Muscle layer of colon (tissue), 2 donors: ENCODE data around the gene ASXL3.

Source experiments
- H3K27ac ChIP-seq: one replicate; pipeline ENCODE4 v1.7.0; 2013; ENCODE audit warnings: low read depth, mild to moderate bottlenecking, low read length, moderate library complexity
- H3K27me3 ChIP-seq, 2 donors: one replicate each; pipeline ENCODE4 v1.7.0; 2013; ENCODE audit warnings: low read length in 2 of 2, mild to moderate bottlenecking in 2 of 2; ENCODE audit not compliant: insufficient read depth in 2 of 2, control insufficient read depth in 1 of 2
- H3K36me3 ChIP-seq: one replicate; pipeline ENCODE4 v1.7.0; 2013; ENCODE audit warnings: mild to moderate bottlenecking, low read length; ENCODE audit not compliant: insufficient read depth
- H3K4me1 ChIP-seq: one replicate; pipeline ENCODE4 v1.7.0; 2013; ENCODE audit warnings: mild to moderate bottlenecking, low read length; ENCODE audit not compliant: insufficient read depth
- H3K4me3 ChIP-seq, 2 donors: one replicate each; pipeline ENCODE4 v1.7.0; 2013; ENCODE audit warnings: low read length in 2 of 2, low read depth in 1 of 2, mild to moderate bottlenecking in 1 of 2, moderate library complexity in 1 of 2
- H3K9ac ChIP-seq: one replicate; pipeline ENCODE4 v1.7.0; 2013; ENCODE audit warnings: low read length
- H3K9me3 ChIP-seq: one replicate; pipeline ENCODE4 v1.7.0; 2013; ENCODE audit warnings: mild to moderate bottlenecking, low read length
- donor health status: abdominal sarcoma.
- donor health status: Adenocarcinoma of cecum.

Gene ASXL3

GRCh38 chr18:33699372-33699771 lies 121.4 kb downstream of the ASXL3 start:
- no peak overlapping the region for H3K4me3 ChIP-seq
- H3K36me3 ChIP-seq, result no peaks in the 10 kb centered on the region
- H3K9me3 ChIP-seq, result no peaks in the 10 kb centered on the region
- H3K9ac ChIP-seq, result no peak overlapping the region
- H3K27me3 ChIP-seq, result no peaks in the 10 kb centered on the region
- no peaks in the 10 kb centered on the region for H3K4me1 ChIP-seq
- no peak overlapping the region for H3K27ac ChIP-seq

- Histone ChIP-seq H3K4me1 (no peaks in the 10 kb centered on the region), H3K27me3 (no peaks in the 10 kb centered on the region), H3K9ac (no peak overlapping the region), H3K27ac (no peak overlapping the region), H3K4me3 (no peak overlapping the region), H3K36me3 (no peaks in the 10 kb centered on the region), H3K9me3 (no peaks in the 10 kb centered on the region)
Measured at GRCh38 chr18:33700513-33700976, 122.5 kb downstream of the ASXL3 start.

- no peaks in the 10 kb centered on the region for H3K27me3 ChIP-seq
- H3K4me1 ChIP-seq, result no peaks in the 10 kb centered on the region
- no peak overlapping the region for H3K4me3 ChIP-seq
- H3K36me3 ChIP-seq, result no peaks in the 10 kb centered on the region
- H3K9me3 ChIP-seq, result no peaks in the 10 kb centered on the region
- no peak overlapping the region for H3K27ac ChIP-seq
- no peak overlapping the region for H3K9ac ChIP-seq
Measured at GRCh38 chr18:33702625-33703024, 124.6 kb downstream of the ASXL3 start.

- Histone ChIP-seq H3K27ac (no peak overlapping the region), H3K27me3 (no peaks in the 10 kb centered on the region), H3K36me3 (no peaks in the 10 kb centered on the region), H3K4me1 (no peaks in the 10 kb centered on the region), H3K9me3 (no peaks in the 10 kb centered on the region), H3K4me3 (no peak overlapping the region), H3K9ac (no peak overlapping the region)
Measured at GRCh38 chr18:33706391-33706790, 128.4 kb downstream of the ASXL3 start.

GRCh38 chr18:33708876-33709275 lies 130.9 kb downstream of the ASXL3 start:
- no peak overlapping the region for H3K27ac ChIP-seq
- no peak overlapping the region for H3K9ac ChIP-seq
- no peaks in the 10 kb centered on the region for H3K9me3 ChIP-seq
- no peaks in the 10 kb centered on the region for H3K36me3 ChIP-seq
- H3K27me3 ChIP-seq, result no peaks in the 10 kb centered on the region
- H3K4me3 ChIP-seq, result no peak overlapping the region
- H3K4me1 ChIP-seq, result no peaks in the 10 kb centered on the region

- H3K9ac ChIP-seq, result no peak overlapping the region
- H3K9me3 ChIP-seq, result no peaks in the 10 kb centered on the region
- no peaks in the 10 kb centered on the region for H3K36me3 ChIP-seq
- H3K27me3 ChIP-seq, result no peaks in the 10 kb centered on the region
- H3K4me1 ChIP-seq, result no peaks in the 10 kb centered on the region
- no peak overlapping the region for H3K27ac ChIP-seq
- H3K4me3 ChIP-seq, result no peak overlapping the region
Measured at GRCh38 chr18:33710269-33710668, 132.2 kb downstream of the ASXL3 start.

- no peaks in the 10 kb centered on the region for H3K9me3 ChIP-seq
- no peaks in the 10 kb centered on the region for H3K36me3 ChIP-seq
- no peaks in the 10 kb centered on the region for H3K4me1 ChIP-seq
- no peak overlapping the region for H3K27ac ChIP-seq
- H3K4me3 ChIP-seq, result no peak overlapping the region
- H3K9ac ChIP-seq, result no peak overlapping the region
- no peaks in the 10 kb centered on the region for H3K27me3 ChIP-seq
Measured at GRCh38 chr18:33711514-33711913, 133.5 kb downstream of the ASXL3 start.

- H3K4me1 ChIP-seq, result no peaks in the 10 kb centered on the region
- H3K27me3 ChIP-seq, result no peaks in the 10 kb centered on the region
- no peak overlapping the region for H3K9ac ChIP-seq
- no peak overlapping the region for H3K27ac ChIP-seq
- H3K4me3 ChIP-seq, result no peak overlapping the region
- no peaks in the 10 kb centered on the region for H3K9me3 ChIP-seq
- no peaks in the 10 kb centered on the region for H3K36me3 ChIP-seq
Measured at GRCh38 chr18:33712719-33713118, 134.7 kb downstream of the ASXL3 start.

- no peaks in the 10 kb centered on the region for H3K36me3 ChIP-seq
- no peak overlapping the region for H3K27ac ChIP-seq
- H3K27me3 ChIP-seq, result no peaks in the 10 kb centered on the region
- no peak overlapping the region for H3K9ac ChIP-seq
- no peak overlapping the region for H3K4me3 ChIP-seq
- no peaks in the 10 kb centered on the region for H3K9me3 ChIP-seq
- no peaks in the 10 kb centered on the region for H3K4me1 ChIP-seq
Measured at GRCh38 chr18:33716061-33716683, 138.2 kb downstream of the ASXL3 start.

- Histone ChIP-seq H3K9me3 (no peaks in the 10 kb centered on the region), H3K27me3 (no peaks in the 10 kb centered on the region), H3K9ac (no peak overlapping the region), H3K4me1 (no peaks in the 10 kb centered on the region), H3K27ac (no peak overlapping the region), H3K4me3 (no peak overlapping the region), H3K36me3 (no peaks in the 10 kb centered on the region)
Measured at GRCh38 chr18:33717339-33717738, 139.3 kb downstream of the ASXL3 start.

GRCh38 chr18:33720133-33720532 lies 142.1 kb downstream of the ASXL3 start:
- Histone ChIP-seq H3K4me3 (no peak overlapping the region), H3K36me3 (no peaks in the 10 kb centered on the region), H3K9me3 (no peaks in the 10 kb centered on the region), H3K27me3 (no peaks in the 10 kb centered on the region), H3K4me1 (no peaks in the 10 kb centered on the region), H3K9ac (no peak overlapping the region), H3K27ac (no peak overlapping the region)

GRCh38 chr18:33729556-33729955 lies 151.5 kb downstream of the ASXL3 start:
- Histone ChIP-seq H3K36me3 (peaks cover 5% of the 10 kb centered on the region), H3K27me3 (no peaks in the 10 kb centered on the region)

More at GRCh38 chr18:33729556-33729955, 151.5 kb downstream of the ASXL3 start:
- Histone ChIP-seq H3K4me3 (no peak overlapping the region), H3K4me1 (no peaks in the 10 kb centered on the region), H3K27ac (no peak overlapping the region), H3K9me3 (no peaks in the 10 kb centered on the region), H3K9ac (no peak overlapping the region)
